ENCODE data around the gene PFKP.

The PFKP gene

DNA sequence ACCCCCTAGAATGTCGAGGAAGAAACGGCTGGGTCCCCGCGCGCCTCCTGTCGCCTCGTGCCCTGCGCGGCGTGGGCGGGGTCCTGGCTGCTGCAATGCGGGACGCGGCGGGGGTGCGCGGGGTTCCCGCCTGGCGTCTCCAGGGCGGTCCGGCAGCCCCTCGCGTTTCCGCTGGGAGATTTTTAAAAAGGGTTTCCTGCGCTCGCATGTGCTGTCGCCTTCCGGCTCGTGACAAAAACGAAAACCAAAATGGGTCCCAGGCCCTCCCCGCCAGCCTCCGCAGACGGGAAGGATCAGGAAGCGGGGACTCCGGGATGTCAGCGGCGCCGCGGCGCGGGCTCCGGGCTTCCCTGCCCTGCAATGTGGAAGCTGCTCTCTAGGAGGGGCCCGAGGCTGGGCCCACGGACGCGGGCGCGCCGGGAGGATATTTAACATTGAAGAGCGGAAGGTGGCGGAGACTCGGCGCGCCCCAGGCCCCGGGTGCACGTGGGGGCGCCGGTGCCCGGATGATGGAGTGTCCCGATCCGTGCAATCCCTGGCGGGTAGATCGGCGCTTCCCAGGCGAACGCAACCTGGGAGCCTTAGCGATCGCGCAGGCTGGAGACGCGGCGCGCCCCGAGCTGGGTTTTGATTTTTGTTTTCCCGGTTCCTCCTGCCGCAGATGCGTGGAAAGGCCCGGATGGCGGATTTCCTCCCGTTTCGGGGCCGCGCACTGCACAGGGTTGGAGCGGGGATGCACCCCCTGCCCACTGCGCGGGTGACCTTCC lies 1.0 kb downstream of the PFKP start:
- Histone ChIP-seq H3K9me3 (ENCODE audit: insufficient read depth, low read depth, low read length) (no peaks in the 10 kb centered on the region), H3K4me1 (ENCODE audit: insufficient read depth, low read length, poor library complexity, severe bottlenecking) (peaks cover 41% of the 10 kb centered on the region), H3K9me2 (replicated peaks; ENCODE audit: low read depth, low read length) (no peaks in the 10 kb centered on the region), H2AFZ (ENCODE audit: low read length) (peak overlapping the region; percentile 87), H3K4me3 (ENCODE audit: low read length, poor library complexity, severe bottlenecking) (peak overlapping the region; percentile 100), H3K79me2 (ENCODE audit: insufficient read depth, low read length) (peaks cover 60% of the 10 kb centered on the region), H3F3A (ENCODE audit: low read depth) (no peaks in the 10 kb centered on the region; the same call in 1 of the 2 replicates), H3K9ac (ENCODE audit: low read depth, low read length, poor library complexity, severe bottlenecking) (peak overlapping the region; percentile 100), H4K20me1 (ENCODE audit: insufficient read depth, low read length, poor library complexity, severe bottlenecking) (peaks cover 43% of the 10 kb centered on the region), H3K36me3 (ENCODE audit: insufficient read depth, low read length) (peaks cover 24% of the 10 kb centered on the region), H3K4me2 (ENCODE audit: low read depth, low read length, poor library complexity, severe bottlenecking) (peak overlapping the region; percentile 93), H3K27me3 (ENCODE audit: insufficient read depth, low read length, poor library complexity, severe bottlenecking) (peaks cover 7% of the 10 kb centered on the region)
- TF ChIP-seq, protein P1, sequence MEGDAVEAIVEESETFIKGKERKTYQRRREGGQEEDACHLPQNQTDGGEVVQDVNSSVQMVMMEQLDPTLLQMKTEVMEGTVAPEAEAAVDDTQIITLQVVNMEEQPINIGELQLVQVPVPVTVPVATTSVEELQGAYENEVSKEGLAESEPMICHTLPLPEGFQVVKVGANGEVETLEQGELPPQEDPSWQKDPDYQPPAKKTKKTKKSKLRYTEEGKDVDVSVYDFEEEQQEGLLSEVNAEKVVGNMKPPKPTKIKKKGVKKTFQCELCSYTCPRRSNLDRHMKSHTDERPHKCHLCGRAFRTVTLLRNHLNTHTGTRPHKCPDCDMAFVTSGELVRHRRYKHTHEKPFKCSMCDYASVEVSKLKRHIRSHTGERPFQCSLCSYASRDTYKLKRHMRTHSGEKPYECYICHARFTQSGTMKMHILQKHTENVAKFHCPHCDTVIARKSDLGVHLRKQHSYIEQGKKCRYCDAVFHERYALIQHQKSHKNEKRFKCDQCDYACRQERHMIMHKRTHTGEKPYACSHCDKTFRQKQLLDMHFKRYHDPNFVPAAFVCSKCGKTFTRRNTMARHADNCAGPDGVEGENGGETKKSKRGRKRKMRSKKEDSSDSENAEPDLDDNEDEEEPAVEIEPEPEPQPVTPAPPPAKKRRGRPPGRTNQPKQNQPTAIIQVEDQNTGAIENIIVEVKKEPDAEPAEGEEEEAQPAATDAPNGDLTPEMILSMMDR (conservative IDR thresholded peaks at IDR 0.05; ENCODE audit: low read length) = 0 out of 2 replicates have a peak, but pooled peaks have one; percentile 12
- no peak for TF ChIP-seq EZH2phosphoT487 (IDR thresholded peaks at IDR 0.05; ENCODE audit: borderline replicate concordance)

DNA sequence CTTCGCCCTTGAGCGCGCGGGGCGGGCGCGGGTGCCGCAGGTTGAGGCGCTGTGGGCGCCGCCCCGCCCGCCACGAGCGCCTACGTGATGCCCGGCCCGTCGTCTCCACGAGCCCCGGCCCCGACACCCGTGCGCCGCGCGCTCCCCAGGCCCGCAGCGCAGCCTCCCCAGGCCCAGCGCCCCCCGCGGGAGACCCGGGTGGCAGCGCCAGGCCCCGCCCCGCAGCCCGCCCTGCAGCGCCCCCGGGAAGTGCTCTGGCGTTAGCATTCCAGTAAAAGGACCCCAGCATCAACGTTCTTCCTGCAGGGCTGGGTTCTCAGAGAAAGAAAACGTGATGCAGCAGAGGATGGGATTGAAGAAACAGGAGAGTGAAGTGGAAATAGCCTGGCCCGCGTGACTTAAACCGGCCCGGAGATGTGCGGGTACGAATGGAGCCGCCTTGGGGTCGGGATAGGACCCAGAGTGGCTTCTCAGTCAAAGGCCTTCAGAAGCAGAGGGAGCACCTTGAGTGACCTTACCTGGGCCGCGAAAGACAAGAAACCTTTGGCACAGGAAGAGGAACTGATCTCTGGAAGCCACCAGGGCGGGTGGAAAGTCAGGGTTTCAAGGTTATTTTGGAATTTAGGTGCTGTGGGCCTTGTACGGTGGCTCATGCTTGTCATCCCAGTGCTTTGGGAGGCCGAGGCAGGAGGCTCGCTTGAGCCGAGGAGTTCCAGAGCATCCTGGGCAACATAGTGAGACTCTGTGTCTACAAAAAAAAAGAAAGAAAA lies 1.8 kb downstream of the PFKP start:
- Histone ChIP-seq H3K9ac (ENCODE audit: low read depth, low read length, poor library complexity, severe bottlenecking) (peak overlapping the region; percentile 100), H3K79me2 (ENCODE audit: insufficient read depth, low read length) (peaks cover 68% of the 10 kb centered on the region), H3K9me2 (replicated peaks; ENCODE audit: low read depth, low read length) (no peaks in the 10 kb centered on the region), H2AFZ (ENCODE audit: low read length) (peak overlapping the region; percentile 87; the same call in 1 of the 2 replicates), H3K36me3 (ENCODE audit: insufficient read depth, low read length) (peaks cover 28% of the 10 kb centered on the region), H4K20me1 (ENCODE audit: insufficient read depth, low read length, poor library complexity, severe bottlenecking) (peaks cover 51% of the 10 kb centered on the region), H3F3A (ENCODE audit: low read depth) (no peaks in the 10 kb centered on the region; the same call in 1 of the 2 replicates), H3K4me2 (ENCODE audit: low read depth, low read length, poor library complexity, severe bottlenecking) (peak overlapping the region; percentile 93), H3K27me3 (ENCODE audit: insufficient read depth, low read length, poor library complexity, severe bottlenecking) (peaks cover 7% of the 10 kb centered on the region), H3K4me1 (ENCODE audit: insufficient read depth, low read length, poor library complexity, severe bottlenecking) (peaks cover 45% of the 10 kb centered on the region), H3K9me3 (ENCODE audit: insufficient read depth, low read depth, low read length) (no peaks in the 10 kb centered on the region), H3K4me3 (ENCODE audit: low read length, poor library complexity, severe bottlenecking) (peak overlapping the region; percentile 100)
- no peak for TF ChIP-seq EZH2phosphoT487 (IDR thresholded peaks at IDR 0.05; ENCODE audit: borderline replicate concordance)
- TF ChIP-seq, protein P1 (conservative IDR thresholded peaks at IDR 0.05; ENCODE audit: low read length) = peak; percentile 23; the same call in 1 of the 2 replicates

DNA sequence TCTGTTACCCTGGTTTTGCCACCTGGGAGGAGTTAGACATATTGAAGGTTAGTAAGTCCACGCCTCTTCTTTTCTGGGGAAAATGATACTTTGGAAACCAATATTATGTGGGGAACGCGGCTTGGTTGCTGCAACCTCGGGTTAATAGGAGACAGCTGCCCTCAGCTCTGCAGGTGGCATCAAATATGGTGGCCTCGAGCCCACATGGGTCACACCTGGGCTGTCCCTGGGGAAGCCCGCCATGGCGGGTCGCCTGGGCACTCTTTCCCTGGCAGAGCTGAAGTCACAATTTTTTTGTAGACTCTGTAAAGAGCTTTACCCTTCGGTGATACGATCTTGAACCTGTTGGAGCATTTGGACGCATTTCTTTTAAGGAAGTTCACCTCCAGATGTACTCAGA lies 2.5 kb downstream of the PFKP start:
- H3K4me1 ChIP-seq (ENCODE audit: insufficient read depth, low read length, poor library complexity, severe bottlenecking) = peaks cover 49% of the 10 kb centered on the region
- H2AFZ ChIP-seq (ENCODE audit: low read length) = no peak overlapping the region
- H3K4me3 ChIP-seq (ENCODE audit: low read length, poor library complexity, severe bottlenecking) = peak overlapping the region; percentile 100
- no peaks in the 10 kb centered on the region for H3K9me2 ChIP-seq (replicated peaks; ENCODE audit: low read depth, low read length)
- H3K9ac ChIP-seq (ENCODE audit: low read depth, low read length, poor library complexity, severe bottlenecking) = peak overlapping the region; percentile 100
- peaks cover 28% of the 10 kb centered on the region for H3K36me3 ChIP-seq (ENCODE audit: insufficient read depth, low read length)
- H3F3A ChIP-seq (ENCODE audit: low read depth) = no peaks in the 10 kb centered on the region; the same call in 1 of the 2 replicates
- TF ChIP-seq EZH2phosphoT487 (IDR thresholded peaks at IDR 0.05; ENCODE audit: borderline replicate concordance) = no peak
- TF ChIP-seq, protein P1 (conservative IDR thresholded peaks at IDR 0.05; ENCODE audit: low read length) = no peak
- peaks cover 7% of the 10 kb centered on the region for H3K27me3 ChIP-seq (ENCODE audit: insufficient read depth, low read length, poor library complexity, severe bottlenecking)
- H3K79me2 ChIP-seq (ENCODE audit: insufficient read depth, low read length) = peaks cover 75% of the 10 kb centered on the region
- peak overlapping the region; percentile 93 for H3K4me2 ChIP-seq (ENCODE audit: low read depth, low read length, poor library complexity, severe bottlenecking)
- H3K9me3 ChIP-seq (ENCODE audit: insufficient read depth, low read depth, low read length) = no peaks in the 10 kb centered on the region
- peaks cover 58% of the 10 kb centered on the region for H4K20me1 ChIP-seq (ENCODE audit: insufficient read depth, low read length, poor library complexity, severe bottlenecking)
